Omental fat pad (tissue), 4 donors: ENCODE results near the gene STK4. TPM values are rescaled to one million over a fixed set of nuclear protein-coding genes. Genes with fewer than 3 reads are reported as not detected.

Experiments used
- ATAC-seq: fragments of 150-250 bp; one replicate; pipeline ENCODE4 v1.9.1; 2016; ENCODE audit warnings: mild to moderate bottlenecking, moderate library complexity; ENCODE audit not compliant: low FRiP score
- DNase-seq: peaks from one replicate; pipeline ENCODE4 v3.0.0-alpha.2; 2019; ENCODE audit warnings: low spot score
- CTCF ChIP-seq, 3 donors: fragments of 450-650 bp; IDR thresholded peaks; one replicate each; pipeline ENCODE4 v1.5.1; 2016 to 2017; ENCODE audit warnings: antibody characterized with exemption in 3 of 3, mild to moderate bottlenecking in 3 of 3, moderate library complexity in 2 of 3
- total RNA-seq, 4 donors: library from RNA; depleted of rRNA; stranded (reverse); fragments of >200 nt; gene quantifications; one replicate each; pipeline ENCODE4 v1.1.0, GENCODE V29; 2016

STK4 gene
- total RNA-seq, 4 donors from 2014 or later, result 26.4 to 51.9 (median 38.6) TPM

- ATAC-seq (no peak), DNase-seq (no peak)
- TF ChIP-seq CTCF (IDR thresholded peaks at IDR 0.05), result no peak
Measured at GRCh38 chr20:45090481-45090880, 124.2 kb downstream of the STK4 start.

DNA sequence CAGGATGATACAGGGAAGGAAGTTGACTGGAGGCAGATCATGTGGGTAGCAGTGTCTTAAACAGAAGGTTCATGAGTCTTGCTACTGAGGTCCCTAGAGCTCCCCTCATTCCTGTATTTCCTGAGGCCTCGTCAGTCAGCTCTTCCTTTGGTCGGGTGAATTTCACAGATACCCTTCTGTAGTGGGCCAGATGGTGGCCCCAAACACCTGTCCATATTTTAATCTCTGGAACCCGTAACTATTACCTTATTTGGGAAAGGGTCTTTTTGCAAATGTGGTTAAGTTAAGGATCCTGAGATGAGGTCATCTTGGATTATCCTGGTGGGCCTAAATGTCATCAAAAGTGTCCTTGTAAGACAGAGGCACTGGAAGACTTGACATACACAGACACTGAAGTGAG lies 125.1 kb downstream of the STK4 start:
- no peak for TF ChIP-seq CTCF (IDR thresholded peaks at IDR 0.05)
- no peak for ATAC-seq
- DNase-seq, result no peak

DNA sequence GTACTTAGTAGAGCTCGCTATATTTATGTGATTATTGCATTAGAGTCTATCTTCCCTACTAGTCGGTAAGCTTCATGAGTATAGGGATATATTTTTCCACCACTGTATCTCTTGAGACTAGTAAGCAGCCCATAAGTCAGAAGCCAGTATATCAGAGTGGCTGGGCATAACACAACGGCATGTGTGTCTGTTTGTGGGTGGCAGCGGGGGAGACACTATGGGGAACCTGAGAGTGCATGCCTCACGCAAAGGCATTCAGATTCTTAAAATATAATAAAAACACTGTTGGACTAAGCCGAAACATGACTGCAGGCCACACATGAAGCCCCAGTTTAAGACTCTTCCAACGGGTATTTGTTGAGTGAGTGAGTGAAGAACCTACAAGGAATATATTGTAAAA lies 126.6 kb downstream of the STK4 start:
- TF ChIP-seq CTCF (IDR thresholded peaks at IDR 0.05), result no peak
- DNase-seq, result no peak
- no peak for ATAC-seq

GRCh38 chr20:45094201-45094600 lies 127.9 kb downstream of the STK4 start:
- TF ChIP-seq CTCF (IDR thresholded peaks at IDR 0.05), result no peak
- ATAC-seq, result no peak

GRCh38 chr20:45094864-45095574 lies 128.7 kb downstream of the STK4 start:
- ATAC-seq, result no peak
- DNase-seq, result no peak
- TF ChIP-seq CTCF (IDR thresholded peaks at IDR 0.05), result no peak

More at GRCh38 chr20:45094201-45094600, 127.9 kb downstream of the STK4 start:
- no peak for DNase-seq

DNA sequence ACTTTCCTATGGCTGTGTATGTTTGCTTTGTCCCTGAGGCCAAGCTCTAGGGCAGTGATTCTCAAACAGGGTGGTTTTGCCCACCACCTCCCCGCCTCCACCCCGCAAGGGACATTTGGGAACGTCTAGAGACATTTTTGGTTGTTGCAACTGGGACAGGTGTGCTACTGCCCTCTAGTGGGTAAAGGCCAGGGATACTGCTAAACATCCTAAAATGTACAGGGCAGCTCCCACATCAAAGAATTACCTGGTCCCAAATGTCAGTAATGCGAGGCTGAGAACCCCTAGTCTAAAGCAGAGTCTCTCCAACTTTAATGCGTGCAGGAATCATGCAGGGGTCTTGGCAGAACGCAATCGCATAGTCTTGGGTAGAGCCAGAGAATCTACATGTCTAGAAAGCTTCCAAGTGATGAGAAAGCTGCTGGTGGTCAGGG lies 129.5 kb downstream of the STK4 start:
- DNase-seq (no peak), ATAC-seq (no peak)
- TF ChIP-seq CTCF (IDR thresholded peaks at IDR 0.05), result no peak

- ATAC-seq, result no peak
- no peak for DNase-seq
- TF ChIP-seq CTCF (IDR thresholded peaks at IDR 0.05), result no peak
Measured at GRCh38 chr20:45096781-45097180, 130.5 kb downstream of the STK4 start.
